Common myeloid progenitor, CD34-positive (primary cell): ENCODE results near the gene SUN1.

Experiments used
- CTCF ChIA-PET: fragments of 350-600 bp; sonication (Branson Sonifier 250); formaldehyde crosslinking; loops from one replicate; lab custom pipeline; 2021; ENCODE audit warnings: antibody characterized with exemption; lab: Charles Lee
- POLR2A ChIA-PET: fragments of 350-600 bp; sonication (Branson Sonifier 250); formaldehyde crosslinking; loops from one replicate; lab custom pipeline; 2021; ENCODE audit warnings: antibody characterized with exemption; lab: Charles Lee
- DNase-seq, 3 donors: peaks; one replicate each; pipeline versions ENCODE4 v3.0.0 to v3.0.0-alpha.2; 2013
- H3K27ac ChIP-seq, 2 experiments: 1 replicate in 1 of 2; 2 replicates in 1 of 2; pipeline ENCODE4 v1.7.0; 2013; ENCODE audit warnings: inconsistent platforms in 2 of 2, low read length in 2 of 2, mild to moderate bottlenecking in 2 of 2, low read depth in 1 of 2, moderate library complexity in 1 of 2; ENCODE audit not compliant: severe bottlenecking in 2 of 2, insufficient read depth in 1 of 2, poor library complexity in 1 of 2
- H3K27me3 ChIP-seq, 5 experiments: replicated peaks in 2 of 5; 1 replicate in 3 of 5; 2 replicates in 2 of 5; pipeline versions ENCODE4 v1.6.1 to v1.7.0; 2013; ENCODE audit warnings: low read length in 4 of 5, mild to moderate bottlenecking in 2 of 5, moderate library complexity in 2 of 5, inconsistent platforms in 1 of 5; ENCODE audit not compliant: insufficient read depth in 5 of 5, control insufficient read depth in 4 of 5
- H3K36me3 ChIP-seq, 4 experiments: 1 replicate in 2 of 4; 2 replicates in 2 of 4; pipeline versions ENCODE4 v1.6.1 to v1.7.0; 2013; ENCODE audit warnings: low read length in 3 of 4, control low read depth in 1 of 4, mild to moderate bottlenecking in 1 of 4; ENCODE audit not compliant: control insufficient read depth in 4 of 4, insufficient read depth in 4 of 4
- H3K4me1 ChIP-seq, 4 experiments: 1 replicate in 3 of 4; 2 replicates in 1 of 4; pipeline versions ENCODE4 v1.6.1 to v1.7.1; 2013; ENCODE audit warnings: low read length in 3 of 4, mild to moderate bottlenecking in 3 of 4, control low read depth in 1 of 4, inconsistent platforms in 1 of 4, moderate library complexity in 1 of 4; ENCODE audit not compliant: control insufficient read depth in 4 of 4, insufficient read depth in 4 of 4; ENCODE audit errors: control extremely low read depth in 1 of 4
- H3K4me3 ChIP-seq, 7 experiments: 1 replicate in 4 of 7; 2 replicates in 3 of 7; pipeline versions ENCODE4 v1.5.1 to v1.7.0; 2013; ENCODE audit warnings: mild to moderate bottlenecking in 7 of 7, low read length in 6 of 7, moderate library complexity in 6 of 7, inconsistent platforms in 2 of 7, low read depth in 2 of 7, control low read depth in 1 of 7; ENCODE audit not compliant: insufficient read depth in 4 of 7, control insufficient read depth in 1 of 7; ENCODE audit errors: extremely low read depth in 1 of 7
- H3K9me3 ChIP-seq, 5 experiments: 1 replicate in 4 of 5; 2 replicates in 1 of 5; pipeline versions ENCODE4 v1.6.1 to v1.7.1; 2013; ENCODE audit warnings: low read length in 4 of 5, mild to moderate bottlenecking in 2 of 5, inconsistent platforms in 1 of 5, low read depth in 1 of 5, moderate library complexity in 1 of 5; ENCODE audit not compliant: control insufficient read depth in 4 of 5, insufficient read depth in 2 of 5; ENCODE audit errors: control extremely low read depth in 1 of 5
- WGBS: methylation state at CpG from one replicate; pipeline ENCODE4 v1.1.5; 2013; ENCODE audit not compliant: insufficient coverage; 5-methylcytosine and 5-hydroxymethylcytosine counted together

Gene SUN1

GRCh38 chr7:880450-880849 lies 48.2 kb downstream of the SUN1 start:
- Histone ChIP-seq H3K27ac (no peak overlapping the region), H3K36me3 (peaks cover 0 to 26% (median 12%) of the 10 kb centered on the region in 4 experiments), H3K4me3 (no peak overlapping the region), H3K9me3 (no peaks in the 10 kb centered on the region), H3K27me3 (no peaks in the 10 kb centered on the region), H3K4me1 (peaks cover 2 to 19% (median 10%) of the 10 kb centered on the region in 4 experiments)
- POLR2A ChIA-PET, result no interaction called here
- no peak for DNase-seq
- 94% methylated on average over 15 of the region's 15 CpGs for WGBS
- CTCF ChIA-PET, result no interaction called here

GRCh38 chr7:881441-882234 lies 49.4 kb downstream of the SUN1 start:
- H3K36me3 ChIP-seq, result peaks cover 0 to 36% (median 18%) of the 10 kb centered on the region in 4 experiments
- H3K9me3 ChIP-seq, result no peaks in the 10 kb centered on the region
- POLR2A ChIA-PET, result no interaction called here
- CTCF ChIA-PET, result no interaction called here
- H3K27me3 ChIP-seq, result no peaks in the 10 kb centered on the region
- H3K27ac ChIP-seq, result no peak overlapping the region
- 99% methylated on average over 12 of the region's 20 CpGs for WGBS
- peaks cover 2 to 15% (median 7%) of the 10 kb centered on the region in 4 experiments for H3K4me1 ChIP-seq
- no peak for DNase-seq
- H3K4me3 ChIP-seq, result no peak overlapping the region

- CTCF ChIA-PET, result no interaction called here
- Histone ChIP-seq H3K4me1 (peaks cover 2 to 13% (median 7%) of the 10 kb centered on the region in 4 experiments), H3K4me3 (no peak overlapping the region), H3K36me3 (peaks cover 0 to 45% (median 22%) of the 10 kb centered on the region in 4 experiments), H3K27ac (no peak overlapping the region), H3K9me3 (no peaks in the 10 kb centered on the region), H3K27me3 (no peaks in the 10 kb centered on the region)
- WGBS, result 97% methylated on average over 37 of the region's 37 CpGs
- POLR2A ChIA-PET, result no interaction called here
- no peak for DNase-seq
Observed at GRCh38 chr7:882336-883035, 50.2 kb downstream of the SUN1 start.

GRCh38 chr7:883055-884021 lies 51.1 kb downstream of the SUN1 start:
- Histone ChIP-seq H3K36me3 (peaks cover 0 to 53% (median 26%) of the 10 kb centered on the region in 4 experiments), H3K9me3 (no peaks in the 10 kb centered on the region), H3K4me1 (peaks cover 0 to 8% (median 2%) of the 10 kb centered on the region in 4 experiments), H3K4me3 (no peak overlapping the region), H3K27me3 (no peaks in the 10 kb centered on the region), H3K27ac (no peak overlapping the region)
- DNase-seq, result no peak
- CTCF ChIA-PET, result no interaction called here
- POLR2A ChIA-PET, result no interaction called here
- WGBS, result 95% methylated on average over 47 of the region's 50 CpGs

- Histone ChIP-seq H3K4me3 (no peak overlapping the region), H3K27me3 (no peaks in the 10 kb centered on the region), H3K27ac (no peak overlapping the region), H3K36me3 (peaks cover 0 to 57% (median 31%) of the 10 kb centered on the region in 4 experiments), H3K9me3 (no peaks in the 10 kb centered on the region), H3K4me1 (no peaks in the 10 kb centered on the region)
- WGBS, result 98% methylated on average over 17 of the region's 31 CpGs
- ChIA-PET POLR2A (no interaction called here), CTCF (no interaction called here)
- DNase-seq, result no peak
Observed at GRCh38 chr7:884191-885003, 52.1 kb downstream of the SUN1 start.

- Histone ChIP-seq H3K9me3 (no peaks in the 10 kb centered on the region), H3K27ac (no peak overlapping the region), H3K36me3 (peaks cover 0 to 55% (median 32%) of the 10 kb centered on the region in 4 experiments), H3K27me3 (no peaks in the 10 kb centered on the region), H3K4me3 (no peak overlapping the region), H3K4me1 (no peaks in the 10 kb centered on the region)
- no peak for DNase-seq
- POLR2A ChIA-PET, result no interaction called here
- CTCF ChIA-PET, result interaction anchor here (1.0 kb wide), 1 partner anchor 24 kb away, joined by 3 read pairs; no protein-coding TSS in a partner anchor
- 93% methylated on average over 24 of the region's 25 CpGs for WGBS
Observed at GRCh38 chr7:885261-885892, 53.1 kb downstream of the SUN1 start.
